HG03521 (cell line): ENCODE data around the gene IFNW1.
"Not testable (repeated sequence)": the region's sequence is repeated elsewhere in the genome, so short reads cannot be mapped to it uniquely, and the experiment has no call there.

ENCODE experiments used
- ATAC-seq: cut with Tn5 transposase; IDR thresholded peaks from one replicate; pipeline ENCODE4 v1.9.1; 2021; ENCODE audit warnings: mild to moderate bottlenecking, moderate library complexity; ENCODE audit not compliant: unreplicated experiment

The IFNW1 gene

DNA sequence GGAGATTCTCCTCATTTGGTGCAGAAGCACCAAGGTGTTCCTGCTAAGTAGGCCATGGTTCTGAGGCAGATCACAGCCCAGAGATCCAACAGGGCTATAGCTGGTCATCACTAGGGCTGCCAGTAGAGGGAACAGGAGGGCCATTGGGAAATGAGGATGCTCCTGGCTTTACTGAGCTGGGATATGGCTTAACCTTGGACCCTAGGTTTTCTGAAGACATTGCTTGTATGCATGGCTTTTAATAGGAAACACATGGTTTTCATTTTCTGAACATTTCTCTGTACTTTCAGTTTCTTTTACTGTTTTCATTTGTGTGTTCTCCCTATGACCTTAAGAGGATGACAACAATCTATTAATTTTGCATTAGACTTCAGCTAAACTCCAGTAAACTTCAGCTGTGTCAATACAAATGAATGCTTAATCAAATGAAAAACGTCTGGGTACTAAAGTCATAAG is at the start of gene IFNW1:
IFNW1 (minus strand) TSS at position 406 of the 456 bp plus-strand sequence; CDS start at position 144, 262 bp downstream.
- no peak for ATAC-seq

DNA sequence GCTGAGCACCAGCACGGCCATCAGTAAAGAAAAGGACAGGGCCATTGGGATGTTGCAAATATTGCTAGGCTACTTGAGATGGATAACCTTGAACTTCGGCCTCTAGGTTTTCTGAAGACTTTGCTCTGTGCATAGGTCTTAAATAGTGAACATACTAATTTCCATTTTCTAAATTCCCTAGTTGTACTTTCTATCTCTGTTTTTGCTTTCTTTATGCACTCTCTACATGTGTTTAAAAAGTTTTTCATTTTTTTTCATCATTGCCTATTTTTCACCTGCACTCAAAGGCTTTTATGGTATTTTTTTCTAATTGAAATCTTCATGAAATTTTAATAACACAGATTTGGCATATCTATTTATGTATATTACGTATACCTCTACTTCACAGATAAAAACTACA is 45.9 kb upstream of the IFNW1 start, which contains the start of gene IFNA4:
IFNA4 (minus strand) TSS at position 101 of the 400 bp plus-strand sequence; CDS start at position 45, 56 bp downstream.
- not testable (repeated sequence) for ATAC-seq

DNA sequence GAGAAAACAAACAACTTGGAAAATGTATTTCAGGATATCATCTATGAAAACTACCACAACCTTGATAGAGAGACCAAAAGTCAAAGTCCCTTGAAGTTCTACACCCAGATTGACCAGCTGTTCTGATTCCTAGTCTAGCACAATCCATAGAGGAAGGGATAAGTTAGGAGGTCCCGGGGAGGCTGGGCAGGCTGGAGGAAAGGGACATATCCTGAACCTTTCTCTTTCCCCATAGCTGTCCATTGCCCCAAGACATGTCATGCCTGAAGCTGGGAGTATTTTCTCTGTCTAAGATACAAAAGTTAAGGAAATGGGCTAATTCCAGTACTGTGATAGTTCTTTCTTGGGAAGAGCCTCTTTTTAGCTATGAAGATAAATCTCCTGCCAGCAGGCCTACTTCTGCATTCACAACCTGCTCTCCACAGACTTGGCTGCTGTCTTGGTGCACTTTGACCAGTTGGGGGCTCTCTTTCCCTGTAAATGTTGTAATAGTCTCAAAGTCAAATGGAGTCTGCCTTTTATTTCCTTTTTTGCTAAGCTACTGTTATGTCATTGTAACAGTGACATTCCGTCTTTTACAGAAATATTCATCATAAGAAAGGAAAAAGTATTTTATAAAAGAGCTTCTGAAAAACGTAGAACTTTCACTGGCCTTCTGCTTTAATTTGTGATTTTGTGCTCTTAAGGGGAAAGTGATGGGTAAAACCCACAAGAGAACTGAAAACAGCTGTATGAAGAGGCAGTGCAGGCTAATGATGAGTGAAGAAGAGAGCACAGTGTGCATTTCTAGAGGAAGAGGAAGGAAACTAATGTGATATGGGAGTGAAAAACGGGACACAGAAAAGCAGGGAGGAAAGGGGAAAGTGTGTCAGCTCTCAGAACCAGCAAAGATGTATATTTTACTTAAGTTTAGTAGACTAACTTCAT is 41.4 kb upstream of the IFNW1 start:
- ATAC-seq, result peak; percentile 80

DNA sequence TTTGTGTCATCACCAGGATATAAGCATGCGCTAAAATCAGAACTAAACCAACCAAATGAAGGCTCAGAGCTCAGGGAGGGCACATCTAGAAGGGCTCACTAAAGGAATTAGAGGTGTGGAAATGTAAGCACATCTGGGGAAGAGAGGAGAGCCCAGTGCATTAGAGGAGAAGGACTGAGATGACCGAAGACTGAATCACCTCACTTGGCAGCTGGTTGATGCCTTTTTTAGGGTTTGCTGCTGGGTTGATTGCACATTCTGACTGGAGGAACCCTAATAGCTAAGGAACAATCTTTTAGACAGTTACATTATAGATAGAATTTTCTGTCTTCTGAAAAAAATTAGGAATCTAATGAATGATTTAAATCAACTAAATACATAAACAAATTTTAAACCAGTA is 33.0 kb upstream of the IFNW1 start:
- no peak for ATAC-seq

DNA sequence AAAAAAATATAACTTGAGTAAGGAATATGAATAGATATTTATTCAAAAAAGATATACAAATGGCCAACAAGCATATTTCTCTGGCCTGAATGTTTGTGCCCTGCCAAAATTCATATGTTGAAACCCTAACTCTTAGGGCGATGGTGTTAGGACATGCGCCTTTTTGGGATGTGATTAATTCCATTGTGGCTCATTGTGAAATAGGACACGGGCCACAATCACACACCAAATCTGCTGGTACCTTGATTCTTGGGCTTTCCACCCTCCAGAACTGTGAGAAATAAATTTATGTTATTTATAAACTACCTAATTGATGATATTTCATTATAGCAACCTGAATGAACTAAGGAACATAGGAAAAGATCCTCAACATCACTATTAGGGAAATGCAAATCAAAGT is 30.5 kb upstream of the IFNW1 start:
- no peak for ATAC-seq

DNA sequence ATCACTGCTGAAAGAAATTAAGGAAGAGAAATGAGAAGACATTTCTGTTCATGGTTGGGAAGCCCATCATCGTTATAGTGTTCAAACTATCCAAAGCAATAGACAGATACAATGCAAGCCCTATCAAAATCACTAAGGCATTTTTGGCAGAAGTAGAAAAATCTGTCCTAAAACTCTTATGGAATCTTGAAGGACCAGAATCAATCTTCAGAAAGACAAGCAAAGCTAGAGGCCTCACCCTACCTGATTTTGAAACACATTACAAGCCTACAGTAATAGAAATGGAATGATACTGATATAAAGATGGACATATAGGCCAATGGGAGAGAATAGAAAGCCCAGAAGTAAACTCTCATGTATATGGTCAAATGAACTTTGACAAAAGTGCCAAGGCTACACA is 29.7 kb upstream of the IFNW1 start:
- no peak for ATAC-seq

DNA sequence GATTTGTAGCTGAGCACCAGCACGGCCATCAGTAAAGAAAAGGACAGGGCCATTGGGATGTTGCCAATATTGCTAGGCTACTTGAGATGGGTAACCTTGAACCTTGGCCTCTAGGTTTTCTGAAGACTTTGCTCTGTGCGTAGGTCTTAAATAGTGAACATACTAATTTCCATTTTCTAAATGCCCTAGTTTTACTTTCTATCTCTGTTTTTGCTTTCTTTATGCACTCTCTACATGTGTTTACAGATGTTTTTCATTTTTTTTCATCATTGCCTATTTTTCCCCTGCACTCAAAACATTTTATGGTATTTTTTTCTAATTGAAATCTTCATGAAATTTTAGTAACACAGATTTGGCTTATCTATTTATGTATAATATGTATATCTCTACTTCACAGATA is 24.9 kb upstream of the IFNW1 start, which contains the start of gene IFNA21:
IFNA21 (minus strand) TSS at position 101 of the 400 bp plus-strand sequence; CDS start at position 53, 48 bp downstream.
- ATAC-seq, result not testable (repeated sequence)

DNA sequence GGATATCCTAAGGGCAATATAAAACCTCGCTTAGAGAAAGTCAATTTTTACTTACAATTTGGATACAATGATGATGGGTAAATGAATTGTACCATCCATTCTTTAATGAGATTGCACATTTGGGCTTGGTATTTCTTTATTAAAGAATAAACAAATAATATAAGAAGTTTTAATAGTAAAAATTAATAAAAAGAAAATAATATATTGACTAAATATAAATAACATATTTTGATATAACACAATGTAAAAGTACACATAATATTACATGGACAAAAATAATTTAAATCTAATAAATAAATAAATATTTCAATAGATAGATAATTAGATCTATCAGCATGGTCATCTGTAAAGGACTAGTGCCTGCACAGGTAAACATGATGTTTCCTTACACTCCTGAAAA is 23.9 kb upstream of the IFNW1 start:
- no peak for ATAC-seq

DNA sequence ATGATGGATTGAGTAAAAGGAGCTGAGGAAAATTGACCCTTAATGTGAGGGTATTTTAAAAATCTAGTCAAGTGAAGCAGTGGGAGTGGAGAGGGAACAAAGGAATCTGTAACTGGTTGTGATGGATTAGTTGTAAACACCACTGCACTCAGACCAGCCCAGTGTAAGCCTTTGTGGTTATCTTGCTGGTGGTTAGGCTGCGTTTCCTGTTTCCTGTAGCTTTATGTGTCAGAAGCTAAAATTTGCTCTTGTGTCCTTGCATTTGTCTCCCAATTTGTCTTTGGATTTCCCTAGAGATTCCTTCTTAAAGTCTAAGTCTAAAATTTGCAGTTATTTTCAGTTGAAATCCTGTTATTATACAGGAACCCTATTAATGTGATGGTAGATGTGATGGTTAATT is 18.5 kb upstream of the IFNW1 start:
- ATAC-seq, result peak; percentile 85

DNA sequence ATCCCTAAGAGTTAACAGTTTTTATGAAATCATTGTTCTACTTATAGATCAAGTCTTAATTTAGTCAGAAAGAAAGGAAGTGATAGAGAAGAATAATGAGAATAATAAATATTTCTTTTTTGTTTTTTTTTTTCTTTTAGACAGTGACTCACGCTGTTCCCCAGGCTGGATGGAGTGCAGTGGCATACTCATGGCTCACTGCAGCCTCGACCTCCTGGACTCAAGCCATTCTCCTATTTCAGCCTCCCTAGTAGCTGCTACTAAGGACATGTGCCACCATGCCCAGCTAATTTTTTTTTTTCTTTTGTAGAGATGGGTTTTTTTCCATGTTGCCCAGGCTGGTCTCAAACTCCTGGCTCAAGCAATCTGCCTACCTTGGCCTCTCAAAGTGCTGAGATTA is 13.9 kb upstream of the IFNW1 start:
- ATAC-seq, result no peak

DNA sequence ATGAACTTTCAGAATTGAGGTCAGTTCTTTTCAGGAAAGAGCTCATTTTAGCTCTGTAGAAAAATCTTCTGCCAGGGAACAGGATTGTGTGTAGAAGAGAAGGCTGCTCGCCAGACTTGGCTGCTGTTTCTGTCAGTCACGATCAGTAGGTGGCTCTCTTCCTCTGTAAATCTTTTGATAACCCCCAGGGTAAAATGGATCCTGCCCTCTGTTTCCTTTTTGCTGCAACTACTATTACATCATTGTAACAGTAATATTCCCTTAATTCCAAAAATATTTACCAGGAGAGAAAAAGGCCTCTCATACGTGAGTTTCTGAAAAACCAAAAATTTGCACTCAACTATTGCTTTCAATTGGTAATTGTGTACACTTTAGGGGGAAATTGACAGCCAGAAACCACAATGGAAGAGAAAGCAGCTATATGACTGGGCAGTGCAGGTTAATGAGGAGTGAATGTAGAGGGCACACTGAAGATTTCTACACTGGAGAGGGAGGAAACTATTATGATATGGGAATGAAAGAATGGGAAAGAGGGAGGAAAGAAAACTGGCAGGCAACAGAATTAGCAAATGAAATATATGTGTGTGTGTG is 12.5 kb upstream of the IFNW1 start:
- peak; percentile 74 for ATAC-seq

DNA sequence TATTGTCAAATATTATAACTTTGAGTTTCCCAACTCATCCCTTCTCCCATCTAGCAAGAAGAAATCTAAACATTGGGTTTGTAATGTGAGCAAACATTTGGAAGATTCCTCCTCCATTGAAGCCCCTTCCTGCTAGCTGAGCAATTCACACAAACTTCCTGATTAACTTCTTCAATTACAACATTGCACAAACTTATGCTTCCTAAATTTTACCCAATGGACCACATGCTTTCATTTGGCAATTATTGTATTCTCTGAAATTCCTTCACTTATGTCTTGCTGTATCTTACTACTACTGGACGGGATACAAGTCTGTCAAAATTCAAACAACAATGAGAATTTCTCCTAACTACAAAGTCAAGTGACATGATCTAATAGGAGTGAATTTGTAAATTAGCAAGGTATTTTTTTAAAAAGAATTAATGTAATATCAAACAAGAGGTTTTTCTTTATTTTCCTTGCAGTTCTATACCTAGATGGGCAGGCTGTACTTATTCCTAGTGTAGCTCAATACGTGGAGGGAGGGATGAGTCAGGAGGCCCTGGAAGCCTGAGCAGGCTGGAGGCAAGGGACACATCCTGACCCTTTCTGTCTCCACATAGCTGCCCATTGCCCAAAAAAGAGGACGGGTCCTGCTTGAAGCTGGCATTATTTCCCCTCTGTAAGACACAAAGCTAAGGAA is 11.8 kb upstream of the IFNW1 start:
- ATAC-seq, result peak; percentile 31

DNA sequence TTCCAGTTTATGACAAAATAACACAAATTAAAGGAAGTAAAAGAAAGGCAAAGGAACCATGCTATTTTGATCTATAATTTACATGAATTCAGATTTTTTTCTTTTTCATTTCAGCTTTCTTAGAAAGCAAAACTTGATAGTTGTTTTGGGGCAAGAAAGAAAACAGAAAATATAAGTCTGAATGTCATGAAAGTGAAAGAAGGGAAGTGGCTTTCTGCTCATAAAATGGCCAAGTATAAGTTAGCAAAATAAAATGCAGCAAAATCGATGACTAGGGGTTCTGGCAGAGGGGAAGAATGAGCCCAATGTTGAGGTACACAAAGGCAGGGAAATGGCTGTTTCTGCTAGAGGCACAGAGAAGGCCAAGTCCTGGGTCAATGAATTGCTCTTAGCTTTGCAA is 3.0 kb upstream of the IFNW1 start:
- ATAC-seq, result peak; percentile 62

DNA sequence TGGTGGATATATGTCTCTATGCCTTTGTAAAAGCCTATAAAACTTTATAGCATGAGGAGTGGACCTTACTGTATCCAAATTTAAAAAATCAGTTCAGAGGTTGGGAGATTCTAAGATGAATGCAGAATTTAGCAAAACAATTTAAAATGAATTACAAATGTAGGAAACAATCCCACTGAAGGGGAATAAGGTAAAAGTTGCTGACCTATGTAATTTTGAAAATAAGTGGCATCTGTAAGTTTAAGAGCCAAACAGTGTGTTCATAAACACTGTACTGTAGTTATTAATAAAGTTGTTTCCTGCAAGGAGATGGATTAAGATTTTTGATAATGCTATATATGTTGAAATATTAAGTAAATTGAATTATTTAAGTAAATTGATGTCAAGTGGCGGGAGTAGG is 4.6 kb downstream of the IFNW1 start:
- no peak for ATAC-seq

DNA sequence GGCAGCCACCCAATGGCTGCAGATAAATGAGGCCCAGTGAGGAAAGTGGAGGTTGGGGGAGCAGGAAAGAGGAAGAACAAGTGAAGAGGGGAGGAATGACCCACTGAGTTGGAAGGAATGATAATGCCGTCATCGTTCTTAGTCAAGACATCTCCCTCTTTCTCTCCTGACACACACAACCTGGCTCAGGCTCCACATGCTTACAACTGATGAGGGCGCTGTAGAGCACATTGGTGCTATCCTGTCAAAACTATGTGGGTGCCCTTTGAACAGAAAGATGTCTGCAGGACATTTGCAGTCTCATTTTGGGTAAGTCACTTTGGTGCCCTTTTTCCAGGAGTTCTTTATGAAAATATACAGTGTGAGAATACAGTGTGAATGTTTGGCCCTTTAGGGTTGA is 5.9 kb downstream of the IFNW1 start:
- no peak for ATAC-seq

DNA sequence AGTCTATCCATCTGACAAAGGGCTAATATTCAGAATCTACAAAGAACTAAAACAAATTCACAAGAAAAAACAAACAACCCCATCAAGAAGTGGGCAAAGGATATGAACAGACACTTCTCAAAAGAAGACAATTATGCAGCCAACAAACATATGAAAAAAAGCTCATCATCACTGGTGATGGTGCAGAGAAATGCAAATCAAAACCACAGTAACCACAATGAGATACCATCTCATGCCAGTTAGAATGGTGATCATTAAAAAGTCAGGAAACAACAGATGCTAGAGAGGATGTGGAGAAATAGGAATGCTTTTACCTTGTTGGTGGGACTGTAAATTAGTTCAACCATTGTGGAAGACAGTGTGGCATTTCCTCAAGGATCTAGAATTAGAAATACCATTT is 13.4 kb downstream of the IFNW1 start:
- not testable (repeated sequence) for ATAC-seq

DNA sequence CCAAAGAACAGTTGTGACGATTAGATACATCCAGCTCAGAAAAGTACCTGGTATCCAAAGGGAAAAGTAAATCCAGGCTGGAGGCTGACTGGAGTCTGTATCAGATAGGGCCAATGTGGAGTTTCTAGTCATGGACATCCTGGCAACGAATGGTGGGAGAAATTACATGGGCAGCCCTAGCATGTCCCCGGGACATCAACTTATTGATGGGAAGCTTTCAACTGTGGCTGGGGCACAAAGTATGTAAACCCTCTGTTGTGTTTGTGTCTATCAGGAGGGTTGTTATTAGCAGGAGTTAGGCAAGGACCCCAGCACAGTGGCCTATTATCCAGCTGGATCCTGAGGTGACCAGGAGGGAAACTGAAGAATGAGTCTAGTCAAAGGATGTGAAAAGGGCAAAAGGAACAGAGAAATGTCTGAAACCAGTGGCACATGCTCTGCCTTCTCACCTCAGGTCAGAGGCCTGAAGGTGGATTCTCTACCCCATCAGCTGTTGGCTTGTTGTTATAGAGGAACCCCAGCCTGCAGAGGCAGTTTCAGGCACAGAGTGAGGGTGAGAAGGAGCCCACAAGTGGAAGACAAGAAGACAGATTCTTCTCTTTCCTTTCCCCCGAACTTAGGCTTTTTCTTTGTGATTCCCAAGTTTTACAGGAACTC is 19.9 kb downstream of the IFNW1 start:
- ATAC-seq, result peak; percentile 99

DNA sequence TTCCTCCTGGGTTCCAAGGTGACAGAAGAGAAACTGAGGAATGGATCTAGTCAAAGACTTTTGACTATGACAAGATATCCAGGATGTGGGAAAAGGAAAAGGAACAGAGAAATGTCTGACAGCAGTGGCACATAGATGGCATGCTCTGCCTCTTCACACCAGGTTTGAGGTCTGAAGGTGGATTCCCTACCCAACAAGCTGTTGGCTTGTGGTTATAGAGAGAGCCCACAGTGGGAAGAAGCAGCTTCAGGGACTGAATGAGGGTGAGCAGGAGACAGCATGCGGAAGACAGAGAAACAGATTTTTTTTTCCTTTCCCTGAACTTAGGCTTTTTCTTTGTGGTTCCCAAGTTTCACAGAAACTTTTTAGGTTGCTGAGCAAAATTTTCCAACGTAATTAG is 20.6 kb downstream of the IFNW1 start:
- ATAC-seq, result no peak

DNA sequence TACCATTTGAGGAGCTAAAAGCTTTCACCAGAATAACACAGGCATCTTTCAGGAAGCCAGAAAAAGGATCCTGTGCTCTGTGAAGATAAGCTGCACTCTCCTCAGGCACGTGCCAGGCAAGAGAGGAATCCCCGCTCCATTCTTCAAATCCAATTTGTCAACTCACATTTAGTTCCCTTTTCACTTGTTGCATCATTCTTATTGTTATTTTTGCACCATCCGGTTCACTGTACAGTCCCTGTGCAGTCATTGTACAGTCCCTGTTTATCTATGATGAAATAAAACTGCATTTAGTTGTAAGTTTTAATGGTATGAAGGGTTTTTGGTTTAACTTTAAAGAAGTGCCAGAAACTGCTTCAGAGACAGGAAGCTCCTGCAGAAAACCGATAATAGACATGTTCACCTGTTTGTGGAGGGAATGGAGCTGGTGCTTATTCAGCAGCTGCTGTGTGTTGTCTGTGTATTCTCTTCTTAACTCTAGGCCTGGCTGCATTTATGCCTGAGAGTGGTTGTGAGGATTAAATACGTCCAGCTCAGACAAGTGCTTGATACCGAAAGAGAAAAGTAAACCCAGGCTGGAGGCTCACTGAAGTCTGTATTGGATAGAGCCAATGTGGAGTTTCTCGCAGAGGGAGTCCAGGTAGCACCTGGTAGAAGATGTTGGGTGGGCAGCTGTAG is 22.4 kb downstream of the IFNW1 start:
- ATAC-seq, result no peak

DNA sequence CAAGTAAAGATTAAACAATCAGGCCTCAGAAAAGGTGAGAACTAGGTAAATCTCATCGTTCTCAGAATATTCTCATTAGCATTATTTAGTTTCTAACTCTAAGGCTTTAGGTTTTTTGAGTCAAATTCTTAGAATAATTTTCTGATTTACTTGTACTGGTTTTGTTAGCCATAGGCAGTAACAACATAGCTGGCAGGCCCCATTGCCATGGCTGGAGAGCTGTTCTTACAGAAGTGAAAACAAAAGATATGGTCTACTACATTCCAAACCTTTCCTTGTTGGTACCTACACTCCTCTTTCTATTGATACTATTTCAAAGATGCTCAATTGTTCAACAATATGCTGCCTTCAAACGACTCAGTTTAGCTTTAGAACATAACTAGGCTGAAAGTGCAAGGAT is 27.3 kb downstream of the IFNW1 start:
- no peak for ATAC-seq
